Thyroid gland (tissue), 4 donors: ENCODE data around the gene PGS1. TPM values are rescaled to one million over a fixed set of nuclear protein-coding genes. Genes with fewer than 3 reads are reported as not detected.

Experiments
- DNase-seq, 2 donors: peaks; one replicate each; pipeline ENCODE4 v3.0.0-alpha.2; 2019
- H3K27ac ChIP-seq, 3 donors: fragments of 200-600 bp; sonication (generic); 1 replicate in 2 of 3; 2 replicates in 1 of 3; pipeline ENCODE4 v1.5.1; 2016 to 2019; ENCODE audit warnings: mild to moderate bottlenecking in 1 of 3, moderate library complexity in 1 of 3
- H3K27me3 ChIP-seq: fragments of 200-600 bp; sonication (generic); one replicate; pipeline ENCODE4 v1.5.1; 2019
- H3K36me3 ChIP-seq, 2 donors: fragments of 200-600 bp; sonication (generic); one replicate each; pipeline ENCODE4 v1.5.1; 2016 to 2019
- H3K4me1 ChIP-seq, 2 donors: fragments of 200-600 bp; sonication (generic); one replicate each; pipeline ENCODE4 v1.5.1; 2017 to 2019
- H3K4me3 ChIP-seq, 3 donors: fragments of 200-600 bp; sonication (generic); replicated peaks in 1 of 3; 1 replicate in 2 of 3; 2 replicates in 1 of 3; pipeline ENCODE4 v1.5.1; 2016; ENCODE audit warnings: mild to moderate bottlenecking in 1 of 3
- H3K9me3 ChIP-seq: fragments of 200-600 bp; sonication (generic); one replicate; pipeline ENCODE4 v1.5.1; 2017
- CTCF ChIP-seq, 6 experiments: fragments of 200-600 bp in 3 of 6; fragments of 450-650 bp in 3 of 6; sonication (generic) in 3 of 6; IDR thresholded peaks; one replicate each; pipeline ENCODE4 v1.5.1; 2016 to 2019; ENCODE audit warnings: antibody characterized with exemption in 6 of 6, mild to moderate bottlenecking in 2 of 6, inconsistent platforms in 1 of 6, moderate library complexity in 1 of 6
- POLR2A ChIP-seq, 2 donors: fragments of 450-650 bp; IDR thresholded peaks; one replicate each; pipeline ENCODE4 v1.6.1; 2017; ENCODE audit warnings: antibody characterized with exemption in 2 of 2, mild to moderate bottlenecking in 2 of 2, moderate library complexity in 1 of 2
- WGBS, 2 donors: methylation state at CpG; one replicate each; pipeline ENCODE4 v1.1.5; 2017; 5-methylcytosine and 5-hydroxymethylcytosine counted together
- intact Hi-C: fragments of 100-400 bp; cut with DNase I; formaldehyde crosslinking; loops from one replicate; pipeline ENCODE4 v1.15.1; 2023
- total RNA-seq, 4 donors: library from RNA; depleted of rRNA; stranded (reverse); fragments of >200 nt; gene quantifications; one replicate each; pipeline ENCODE4 v1.2.3, GENCODE V29; 2016

The PGS1 gene
- total RNA-seq, 4 donors from 2014 or later: 41.2 to 87.2 (median 69.1) TPM

GRCh38 chr17:78429618-78429995 lies 51.2 kb downstream of the PGS1 start:
- H3K27ac ChIP-seq: no peak overlapping the region
- H3K4me3 ChIP-seq: no peak overlapping the region
- no peak for DNase-seq
- H3K4me1 ChIP-seq: peaks cover 0 to 19% of the 10 kb centered on the region in 2 donors
- no peaks in the 10 kb centered on the region for H3K27me3 ChIP-seq
- TF ChIP-seq POLR2A (IDR thresholded peaks at IDR 0.05) (no peak), CTCF (IDR thresholded peaks at IDR 0.05) (no peak)
- peaks cover 16 to 19% of the 10 kb centered on the region in 2 donors for H3K36me3 ChIP-seq
- intact Hi-C loops: no loop called here
- no peaks in the 10 kb centered on the region for H3K9me3 ChIP-seq
- 75 to 76% methylated on average over 10 of the region's 10 CpGs for WGBS, 2 donors

GRCh38 chr17:78430892-78431691 lies 52.6 kb downstream of the PGS1 start:
- intact Hi-C loops: no loop called here
- H3K27me3 ChIP-seq: no peaks in the 10 kb centered on the region
- no peak overlapping the region for H3K27ac ChIP-seq
- no peaks in the 10 kb centered on the region for H3K9me3 ChIP-seq
- 53 to 71% methylated on average over 20 of the region's 20 CpGs for WGBS, 2 donors
- no peak for DNase-seq
- H3K4me1 ChIP-seq: peaks cover 0 to 19% of the 10 kb centered on the region in 2 donors
- TF ChIP-seq CTCF (IDR thresholded peaks at IDR 0.05) (no peak), POLR2A (IDR thresholded peaks at IDR 0.05) (no peak)
- H3K4me3 ChIP-seq: no peak overlapping the region
- H3K36me3 ChIP-seq: peaks cover 10% of the 10 kb centered on the region in 2 donors

GRCh38 chr17:78431692-78431958 lies 53.2 kb downstream of the PGS1 start:
- Histone ChIP-seq H3K27ac (no peak overlapping the region), H3K9me3 (no peaks in the 10 kb centered on the region), H3K36me3 (peaks cover 5 to 9% of the 10 kb centered on the region in 2 donors), H3K4me3 (no peak overlapping the region), H3K4me1 (peaks cover 0 to 19% of the 10 kb centered on the region in 2 donors), H3K27me3 (no peaks in the 10 kb centered on the region)
- intact Hi-C loops: no loop called here
- WGBS, 2 donors: 80 to 86% methylated on average over 11 of the region's 11 CpGs
- DNase-seq: no peak
- TF ChIP-seq POLR2A (IDR thresholded peaks at IDR 0.05): no peak
- TF ChIP-seq CTCF (IDR thresholded peaks at IDR 0.05): no peak

- H3K4me3 ChIP-seq: no peak overlapping the region
- H3K9me3 ChIP-seq: no peaks in the 10 kb centered on the region
- intact Hi-C loops: no loop called here
- TF ChIP-seq CTCF (IDR thresholded peaks at IDR 0.05) (no peak), POLR2A (IDR thresholded peaks at IDR 0.05) (no peak)
- H3K36me3 ChIP-seq: peaks cover 0 to under 1% of the 10 kb centered on the region in 2 donors
- H3K4me1 ChIP-seq: peaks cover 0 to 19% of the 10 kb centered on the region in 2 donors
- 51 to 54% methylated on average over 10 to 15 of the region's 21 CpGs for WGBS, 2 donors
- no peak overlapping the region for H3K27ac ChIP-seq
- peak; percentile 41 to 44 for DNase-seq
- no peaks in the 10 kb centered on the region for H3K27me3 ChIP-seq
Observed at GRCh38 chr17:78432226-78433012, 54.0 kb downstream of the PGS1 start.
